Subcutaneous abdominal adipose tissue (tissue), 5 donors: ENCODE data around the gene BCL2.

Experiments
- H3K27ac ChIP-seq: one replicate; pipeline ENCODE4 v1.7.0; 2013; ENCODE audit warnings: low read depth, mild to moderate bottlenecking, inconsistent platforms, low read length, moderate library complexity
- H3K27me3 ChIP-seq, 5 donors: one replicate each; pipeline ENCODE4 v1.7.0; 2013; ENCODE audit warnings: low read length in 5 of 5, inconsistent platforms in 1 of 5; ENCODE audit not compliant: control insufficient read depth in 5 of 5, insufficient read depth in 4 of 5
- H3K36me3 ChIP-seq, 5 donors: one replicate each; pipeline ENCODE4 v1.7.0; 2013; ENCODE audit warnings: low read length in 5 of 5; ENCODE audit not compliant: control insufficient read depth in 5 of 5, insufficient read depth in 5 of 5
- H3K4me1 ChIP-seq, 5 donors: one replicate each; pipeline ENCODE4 v1.7.0; 2013; ENCODE audit warnings: low read length in 5 of 5, mild to moderate bottlenecking in 3 of 5, moderate library complexity in 1 of 5; ENCODE audit not compliant: control insufficient read depth in 5 of 5, insufficient read depth in 5 of 5
- H3K4me3 ChIP-seq, 5 donors: one replicate each; pipeline ENCODE4 v1.7.0; 2013; ENCODE audit warnings: low read length in 5 of 5, low read depth in 1 of 5
- H3K9ac ChIP-seq, 5 donors: one replicate each; pipeline ENCODE4 v1.7.0; 2013; ENCODE audit warnings: low read length in 5 of 5, mild to moderate bottlenecking in 4 of 5, moderate library complexity in 3 of 5
- H3K9me3 ChIP-seq, 5 donors: one replicate each; pipeline ENCODE4 v1.7.0; 2013; ENCODE audit warnings: low read length in 5 of 5; ENCODE audit not compliant: control insufficient read depth in 5 of 5
- donor health status: healthy.
- donor health status: healthy.
- donor health status: healthy.
- donor health status: healthy.
- donor health status: healthy.

The BCL2 gene

DNA sequence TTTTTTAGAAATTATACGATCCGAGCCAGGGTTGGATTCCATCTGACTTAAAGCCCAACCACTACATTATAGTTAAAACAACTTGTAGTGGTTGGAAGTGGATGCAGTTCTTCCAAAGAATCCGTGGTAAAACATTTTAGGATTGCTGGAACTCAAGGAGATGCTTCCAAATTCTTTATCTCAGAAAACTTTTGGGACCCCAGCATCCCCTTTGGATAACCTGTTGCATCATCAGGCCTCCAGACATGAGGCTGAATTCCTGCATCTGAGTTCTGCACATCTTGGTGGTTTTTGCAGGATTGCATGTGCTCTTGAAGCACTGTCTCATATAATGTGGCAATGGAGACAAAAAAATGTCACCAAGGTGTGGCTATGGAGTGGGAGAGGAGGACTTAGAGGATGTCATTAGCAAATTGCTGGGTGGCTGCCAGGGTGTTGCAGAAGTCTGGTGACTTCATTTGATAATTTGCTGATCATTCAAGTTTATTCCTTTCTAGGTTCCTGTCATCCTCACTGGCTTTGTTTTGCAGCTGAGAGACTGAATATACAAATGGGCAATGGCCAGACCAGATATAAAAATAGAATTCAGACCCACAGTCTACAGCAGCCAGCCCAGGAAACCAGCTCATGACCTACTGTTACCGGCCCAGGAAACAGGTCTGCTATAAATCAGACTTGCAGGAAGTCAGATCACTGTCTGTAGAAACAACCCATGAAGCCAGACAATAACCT is 207.7 kb downstream of the BCL2 start:
- Histone ChIP-seq H3K27me3 (no peaks in the 10 kb centered on the region), H3K27ac (no peak overlapping the region)

DNA sequence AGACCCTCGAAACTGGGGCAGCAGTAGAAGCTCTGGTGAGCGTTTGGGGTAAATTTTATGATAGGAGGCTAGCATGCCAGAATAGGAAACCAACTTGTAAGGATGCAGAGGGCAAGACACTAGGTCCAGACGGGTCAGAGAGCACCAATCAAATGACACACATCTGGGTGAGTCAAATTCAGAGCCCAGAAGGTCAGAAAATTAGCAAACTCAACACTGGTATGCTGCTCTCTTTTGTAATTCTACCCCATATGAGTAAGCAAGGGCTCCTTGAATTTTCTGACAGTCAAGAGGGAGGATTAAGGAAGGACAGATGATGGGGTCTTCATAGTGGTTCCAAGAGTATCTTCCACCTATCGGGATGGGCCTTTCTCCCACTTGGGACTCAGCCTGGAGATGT is 209.8 kb downstream of the BCL2 start:
- peaks cover 2 to 18% (median 10%) of the 10 kb centered on the region in 5 donors for H3K4me1 ChIP-seq
- H3K9me3 ChIP-seq = no peaks in the 10 kb centered on the region
- H3K27me3 ChIP-seq = no peaks in the 10 kb centered on the region

More for the DNA sequence above, 207.7 kb downstream of the BCL2 start:
- Histone ChIP-seq H3K4me3 (no peak overlapping the region), H3K9me3 (no peaks in the 10 kb centered on the region), H3K9ac (no peak overlapping the region), H3K36me3 (no peaks in the 10 kb centered on the region), H3K4me1 (peaks cover 2 to 15% (median 7%) of the 10 kb centered on the region in 5 donors)

DNA sequence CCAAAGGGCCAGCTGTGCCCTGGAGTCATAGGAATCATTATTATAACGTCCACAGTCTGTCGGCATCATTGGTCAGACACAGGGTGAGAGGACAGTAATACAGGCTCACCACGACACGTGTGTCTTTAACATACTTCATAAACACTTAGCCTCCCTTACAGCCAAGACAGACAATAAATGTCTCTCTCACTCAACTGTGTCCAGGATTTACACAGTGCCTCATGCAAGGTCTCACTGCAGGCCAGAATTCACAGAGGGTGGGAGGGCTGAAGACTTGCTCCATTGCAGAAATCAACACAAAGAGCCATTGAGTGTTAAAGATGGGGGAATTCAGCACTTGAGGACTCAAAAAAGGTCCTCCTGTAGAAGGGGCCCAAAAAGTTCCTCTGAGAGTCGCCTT is 210.5 kb downstream of the BCL2 start:
- H3K9ac ChIP-seq = no peak overlapping the region
- H3K27me3 ChIP-seq = no peaks in the 10 kb centered on the region
- H3K4me3 ChIP-seq = no peak overlapping the region
- no peaks in the 10 kb centered on the region for H3K36me3 ChIP-seq
- H3K27ac ChIP-seq = no peak overlapping the region
- no peaks in the 10 kb centered on the region for H3K9me3 ChIP-seq
- H3K4me1 ChIP-seq = peaks cover 2 to 18% (median 10%) of the 10 kb centered on the region in 5 donors

More for the DNA sequence above, 209.8 kb downstream of the BCL2 start:
- H3K4me3 ChIP-seq = no peak overlapping the region
- H3K9ac ChIP-seq = no peak overlapping the region
- no peaks in the 10 kb centered on the region for H3K36me3 ChIP-seq
- no peak overlapping the region for H3K27ac ChIP-seq

DNA sequence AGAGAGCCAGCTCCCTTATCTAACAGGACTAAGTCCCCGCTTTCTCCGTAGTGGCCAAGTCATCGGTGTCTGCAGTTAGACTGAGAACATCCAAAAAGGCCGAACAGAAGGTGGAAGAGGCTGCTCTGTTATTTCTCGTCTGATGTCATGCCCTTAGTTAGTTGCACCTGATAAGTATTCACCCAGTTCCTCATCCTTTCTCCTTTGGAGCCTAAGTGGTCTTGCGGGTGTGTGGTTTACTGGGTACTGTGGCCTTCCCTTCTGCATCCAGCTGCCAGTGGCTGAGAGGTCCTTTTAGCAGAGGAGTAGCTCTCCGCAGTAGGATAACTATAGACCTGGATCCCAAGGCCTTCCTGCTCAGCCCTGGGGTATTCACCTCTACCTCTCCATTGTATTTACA is 211.6 kb downstream of the BCL2 start:
- Histone ChIP-seq H3K9me3 (no peaks in the 10 kb centered on the region), H3K27me3 (no peaks in the 10 kb centered on the region), H3K4me3 (no peak overlapping the region), H3K36me3 (no peaks in the 10 kb centered on the region), H3K9ac (no peak overlapping the region), H3K4me1 (peaks cover 2 to 18% (median 10%) of the 10 kb centered on the region in 5 donors), H3K27ac (no peak overlapping the region)

DNA sequence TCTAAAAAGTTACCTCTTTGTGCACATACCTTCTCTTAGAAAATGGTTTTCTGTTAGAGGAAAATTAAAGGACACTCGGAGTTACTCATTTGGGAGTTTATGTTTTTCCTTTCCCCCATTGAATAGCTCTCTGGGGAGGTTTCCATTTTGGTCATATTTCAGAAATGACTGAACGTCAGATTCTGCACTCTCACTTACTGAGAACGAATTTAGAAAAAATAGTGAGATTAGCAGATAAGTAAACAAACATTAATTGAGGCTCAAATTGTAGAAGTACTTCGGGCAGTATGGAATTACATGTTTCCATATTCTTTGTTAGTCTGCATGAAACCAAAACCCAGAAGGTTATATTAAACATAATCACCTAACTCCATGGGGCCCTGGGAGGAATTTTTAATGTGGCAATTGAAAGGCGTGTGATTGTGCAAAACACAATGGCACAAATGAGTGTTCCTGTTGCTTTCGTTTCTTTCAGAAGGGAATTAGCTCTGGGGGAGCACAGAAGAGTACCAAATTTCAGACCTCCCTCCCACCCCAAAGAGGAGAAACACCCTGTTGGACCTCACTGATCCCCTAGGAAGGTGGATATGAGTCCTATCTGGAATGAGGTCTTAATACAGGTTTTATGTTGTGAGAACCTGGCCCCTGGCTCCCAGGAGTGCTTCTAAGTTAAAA is 212.3 kb downstream of the BCL2 start:
- H3K36me3 ChIP-seq = no peaks in the 10 kb centered on the region
- H3K9ac ChIP-seq = no peak overlapping the region
- H3K4me3 ChIP-seq = peak overlapping the region in 1 of 5 donors; percentile 15
- H3K4me1 ChIP-seq = peaks cover 2 to 18% (median 10%) of the 10 kb centered on the region in 5 donors
- H3K9me3 ChIP-seq = no peaks in the 10 kb centered on the region
- no peaks in the 10 kb centered on the region for H3K27me3 ChIP-seq
- no peak overlapping the region for H3K27ac ChIP-seq

DNA sequence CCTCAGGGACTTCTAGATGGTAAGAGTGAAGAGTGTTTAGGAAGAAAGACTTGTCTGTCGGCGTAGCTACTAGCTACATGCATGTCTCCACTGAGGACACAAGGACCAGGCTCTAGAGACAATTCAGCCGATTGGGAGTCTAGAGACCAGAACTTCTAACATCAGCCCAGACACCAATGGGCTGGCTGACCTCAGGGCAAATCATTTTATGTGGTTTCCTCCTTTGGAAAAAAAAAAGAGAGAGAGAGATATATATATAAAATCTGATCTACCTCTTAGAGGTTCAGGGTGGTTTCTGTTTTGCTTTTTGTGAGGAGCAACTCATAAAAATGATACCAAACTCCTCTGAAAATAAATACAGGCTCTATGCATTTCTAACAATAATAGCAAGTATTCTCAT is 212.8 kb downstream of the BCL2 start:
- no peaks in the 10 kb centered on the region for H3K27me3 ChIP-seq
- no peaks in the 10 kb centered on the region for H3K9me3 ChIP-seq
- H3K9ac ChIP-seq = no peak overlapping the region
- H3K4me1 ChIP-seq = peaks cover 0 to 18% (median 5%) of the 10 kb centered on the region in 5 donors
- no peak overlapping the region for H3K27ac ChIP-seq
- H3K36me3 ChIP-seq = no peaks in the 10 kb centered on the region
- H3K4me3 ChIP-seq = no peak overlapping the region

DNA sequence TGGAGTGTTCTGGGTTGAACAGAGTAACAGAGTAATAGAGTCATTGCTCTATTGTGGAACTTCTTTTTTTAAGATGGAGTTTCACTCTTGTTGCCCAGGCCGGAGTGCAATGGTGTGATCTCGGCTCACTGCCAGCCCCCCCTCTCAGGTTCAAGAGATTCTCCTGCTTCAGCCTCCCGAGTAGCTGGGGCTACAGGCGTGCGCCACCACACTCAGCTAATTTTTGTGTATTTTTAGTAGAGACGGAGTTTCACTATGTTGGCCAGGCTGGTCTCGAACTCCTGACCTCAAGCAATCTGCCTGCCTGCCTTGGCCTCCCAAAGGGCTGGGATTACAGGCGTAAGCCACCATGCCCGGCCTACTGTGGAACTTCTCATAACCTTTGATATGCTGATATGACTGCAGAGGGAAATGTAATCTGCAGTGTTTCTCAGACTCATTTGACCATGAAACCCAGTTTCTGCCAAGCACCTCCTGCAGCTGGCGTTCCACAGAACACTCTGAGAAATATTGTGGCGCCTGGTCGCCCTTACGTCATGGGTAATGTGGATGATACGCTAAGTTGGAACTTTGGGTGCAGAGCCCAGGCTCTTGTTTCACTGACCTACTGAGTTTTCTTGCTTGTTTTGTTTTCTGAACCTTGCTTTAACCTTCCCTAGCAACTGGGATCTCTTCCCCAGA is 213.8 kb downstream of the BCL2 start:
- H3K27me3 ChIP-seq = no peaks in the 10 kb centered on the region
- H3K9me3 ChIP-seq = no peaks in the 10 kb centered on the region
- no peak overlapping the region for H3K27ac ChIP-seq
- no peak overlapping the region for H3K9ac ChIP-seq
- no peak overlapping the region for H3K4me3 ChIP-seq
- peaks cover 0 to 18% (median 5%) of the 10 kb centered on the region in 5 donors for H3K4me1 ChIP-seq
- no peaks in the 10 kb centered on the region for H3K36me3 ChIP-seq

DNA sequence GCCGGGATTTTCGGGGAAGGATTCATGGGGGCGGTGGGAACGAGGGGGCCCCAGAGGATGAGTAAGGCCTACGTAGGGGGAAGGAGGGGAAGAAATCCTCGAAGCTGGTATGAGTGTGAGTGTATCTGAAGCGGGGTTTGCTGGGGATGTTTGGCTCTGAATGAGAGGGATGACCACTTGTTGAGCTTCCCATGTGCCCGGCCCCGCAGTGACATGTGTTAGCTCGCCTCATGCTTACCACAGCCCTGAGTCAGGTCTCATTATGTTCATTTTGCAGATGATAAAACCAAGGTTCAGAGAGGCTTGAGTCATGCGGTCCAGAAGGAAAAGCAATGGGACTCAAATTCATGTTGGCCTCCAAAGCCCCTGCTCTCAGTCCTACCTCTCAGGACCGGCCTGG is 214.7 kb downstream of the BCL2 start:
- H3K36me3 ChIP-seq = no peaks in the 10 kb centered on the region
- H3K27ac ChIP-seq = no peak overlapping the region
- H3K9me3 ChIP-seq = no peaks in the 10 kb centered on the region
- H3K27me3 ChIP-seq = no peaks in the 10 kb centered on the region
- no peak overlapping the region for H3K9ac ChIP-seq
- peaks cover 2 to 27% (median 8%) of the 10 kb centered on the region in 5 donors for H3K4me1 ChIP-seq
- H3K4me3 ChIP-seq = no peak overlapping the region

DNA sequence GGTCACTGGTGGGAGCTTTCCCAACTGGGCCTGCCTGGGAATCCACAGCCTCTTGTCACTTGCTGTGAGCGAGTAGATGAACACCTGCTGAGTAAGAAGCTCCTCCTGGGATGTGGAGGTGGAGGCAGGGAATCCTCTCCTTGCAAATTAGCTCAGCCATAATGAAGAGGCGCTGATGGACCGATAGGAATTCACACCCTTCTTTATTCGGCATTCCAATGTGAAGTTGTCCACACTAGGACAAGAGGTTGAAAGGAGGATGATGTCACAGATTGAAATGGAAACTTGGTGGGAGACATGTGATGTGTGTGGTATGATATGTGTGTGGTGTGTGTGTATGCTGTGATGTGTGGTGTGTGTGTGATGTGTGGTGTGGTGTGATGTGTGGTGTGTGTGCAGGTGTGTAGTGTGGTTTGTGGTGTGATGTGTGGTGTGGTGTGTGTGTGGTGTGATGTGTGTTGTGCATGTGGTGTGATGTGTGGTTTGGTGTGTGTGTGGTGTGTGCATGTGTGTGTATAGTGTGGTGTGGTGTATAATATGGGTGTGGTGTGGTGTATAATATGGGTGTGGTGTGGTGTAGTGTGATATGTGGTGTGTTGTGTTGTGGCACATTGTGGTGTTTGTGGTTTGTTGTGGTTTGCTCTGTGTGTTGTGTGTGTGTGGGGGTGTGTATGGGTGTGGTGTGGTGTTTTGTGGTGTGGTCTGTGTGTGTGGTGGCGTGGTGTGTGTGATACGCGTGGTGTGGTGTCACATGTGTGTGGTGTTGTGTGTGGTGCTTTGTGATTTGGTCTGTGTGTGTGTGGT is 216.4 kb downstream of the BCL2 start:
- Histone ChIP-seq H3K27ac (no peak overlapping the region), H3K9ac (no peak overlapping the region), H3K4me1 (peaks cover 2 to 31% (median 16%) of the 10 kb centered on the region in 5 donors), H3K9me3 (no peaks in the 10 kb centered on the region), H3K4me3 (no peak overlapping the region), H3K27me3 (no peaks in the 10 kb centered on the region), H3K36me3 (no peaks in the 10 kb centered on the region)
